ENCODE measurements around the gene WBP1. TPM values are rescaled to one million over a fixed set of nuclear protein-coding genes. Genes with fewer than 3 reads are reported as not detected.
"Not testable (repeated sequence)": the region's sequence is repeated elsewhere in the genome, so short reads cannot be mapped to it uniquely, and the experiment has no call there.

Gene WBP1
- total and polyA plus RNA-seq, 10 of the 15 experiments (the other 5 are each of a cell fraction or from before 2014, with no cell fraction given), result 4.2 to 76.8 (median 43.8) TPM

- Histone ChIP-seq H3K4me3 (no peak within 1 kb of the TSS), H3K4me2 (ENCODE audit: control insufficient read depth, insufficient read depth) (peak within 1 kb of the TSS; percentile 81), H3K79me2 (ENCODE audit: control insufficient read depth, insufficient read depth, low read length) (no peaks in the 10 kb centered on the region; the same call in 1 of the 2 replicates), H3K27me3 (replicated peaks in 1 of 2; ENCODE audit: control insufficient read depth in 2 of 2, insufficient read depth in 2 of 2, low read length in 1 of 2) (peaks cover 2 to 10% of the 10 kb centered on the region in 2 experiments; a peak in 3 of 4 replicates), H3K4me1 (ENCODE audit: control insufficient read depth, insufficient read depth, low read length) (peaks cover 20% of the 10 kb centered on the region), H3K27ac (ENCODE audit: control insufficient read depth, insufficient read depth) (no peak within 1 kb of the TSS), H3K36me3 (ENCODE audit: control insufficient read depth in 2 of 2, insufficient read depth in 2 of 2, low read length in 1 of 2) (no peaks in the 10 kb centered on the region), H2AFZ (ENCODE audit: control insufficient read depth, low read depth, low read length) (peak within 1 kb of the TSS; percentile 89), H3K9ac (ENCODE audit: control insufficient read depth, insufficient read depth, low read length) (peak within 1 kb of the TSS; percentile 62; the same call in 1 of the 2 replicates), H4K20me1 (ENCODE audit: control insufficient read depth, insufficient read depth) (no peaks in the 10 kb centered on the region), H3K9me3 (replicated peaks; ENCODE audit: control insufficient read depth, insufficient read depth, low read length) (no peaks in the 10 kb centered on the region)
- ChIA-PET SMC1A (ENCODE audit: uncharacterized antibody, unreplicated experiment) (interaction anchor here (0.9 to 2.0 kb wide), 4 partner anchors 13 to 16 kb away, joined by 3 to 9 read pairs (median 6); partner anchors contain the start of genes INO80B and WBP1), POLR2A (interaction anchor here (0.6 to 3.2 kb wide), 3 partner anchors 13 to 18 kb away, joined by 3 to 29 read pairs (median 16); partner anchors contain the start of genes INO80B and WBP1), RAD21 (ENCODE audit: unreplicated experiment) (no interaction called here), CTCF (interaction anchor here (0.7 to 1.7 kb wide), 3 partner anchors 13 to 114 kb away, joined by 3 to 6 read pairs (median 3); partner anchors contain the start of gene INO80B)
- intact Hi-C loops (cut with micrococcal nuclease; ENCODE audit: unreplicated experiment) (no loop called here), in situ Hi-C loops (cut with MboI) (no loop called here)
- no peak for DNase-seq (ENCODE audit: low read depth, low spot score)
- FAIRE-seq, result no peak
- WGBS (ENCODE audit: insufficient coverage, insufficient replicate concordance, low lambda C conversion rate, missing lambda C conversion rate), result 36% methylated on average over 75 of the region's 75 CpGs
- BruUV-seq (replicated peaks), result no TSS peak
- peak; percentile 27 for ATAC-seq
- TF ChIP-seq IKZF1 (conservative IDR thresholded peaks at IDR 0.05) (peak; percentile 56), GATAD2B (conservative IDR thresholded peaks at IDR 0.05; ENCODE audit: low read depth) (peak; percentile 49; the same call in 1 of the 2 replicates), EGR1 (IDR thresholded peaks at IDR 0.05; ENCODE audit: borderline replicate concordance in 1 of 2, low read depth in 2 of 2, low read length in 2 of 2) (0 out of 3 replicates have a peak, but pooled peaks of 1 of the 2 experiments have one; percentile 19), IKZF2 (IDR thresholded peaks at IDR 0.05) (no peak; a peak in 1 of 4 replicates), ZNF687 (IDR thresholded peaks at IDR 0.05) (peak; percentile 77; the same call in 1 of the 2 replicates), SMAD5 (IDR thresholded peaks at IDR 0.05; ENCODE audit: low read depth) (no peak)
Observed at GRCh38 chr2:74441690-74442482, 16.4 kb upstream of the WBP1 start, which contains the start of gene RTKN. RTKN (minus strand) TSS chr2:74441937; CDS start chr2:74441816, 121 bp downstream.

- 89% methylated on average over 16 of the region's 16 CpGs for WGBS (ENCODE audit: insufficient coverage, insufficient replicate concordance, low lambda C conversion rate, missing lambda C conversion rate)
- H3K9me3 ChIP-seq (replicated peaks; ENCODE audit: control insufficient read depth, insufficient read depth, low read length); BruUV-seq (replicated peaks); H3K27ac ChIP-seq (ENCODE audit: control insufficient read depth, insufficient read depth); ATAC-seq; FAIRE-seq; H3K9ac ChIP-seq (ENCODE audit: control insufficient read depth, insufficient read depth, low read length); intact Hi-C loops (cut with micrococcal nuclease; ENCODE audit: unreplicated experiment); in situ Hi-C loops (cut with MboI); H4K20me1 ChIP-seq (ENCODE audit: control insufficient read depth, insufficient read depth); RAD21 ChIA-PET (ENCODE audit: unreplicated experiment); H3K79me2 ChIP-seq (ENCODE audit: control insufficient read depth, insufficient read depth, low read length); H3K4me3 ChIP-seq; H3K27me3 ChIP-seq (replicated peaks in 1 of 2; ENCODE audit: control insufficient read depth in 2 of 2, insufficient read depth in 2 of 2, low read length in 1 of 2); H3K36me3 ChIP-seq (ENCODE audit: control insufficient read depth in 2 of 2, insufficient read depth in 2 of 2, low read length in 1 of 2); H2AFZ ChIP-seq (ENCODE audit: control insufficient read depth, low read depth, low read length); DNase-seq (ENCODE audit: low read depth, low spot score): not testable (repeated sequence)
- SMC1A ChIA-PET (ENCODE audit: uncharacterized antibody, unreplicated experiment), result interaction anchor here (0.9 to 2.0 kb wide), 2 partner anchors 12 to 15 kb away, joined by 4 to 7 read pairs; partner anchors contain the start of genes INO80B and WBP1
- Histone ChIP-seq H3K4me1 (ENCODE audit: control insufficient read depth, insufficient read depth, low read length) (peaks cover 15% of the 10 kb centered on the region), H3K4me2 (ENCODE audit: control insufficient read depth, insufficient read depth) (peak overlapping the region; percentile 81; the same call in 1 of the 2 replicates)
- POLR2A ChIA-PET, result interaction anchor here (0.6 to 3.1 kb wide), 2 partner anchors 12 to 18 kb away, joined by 3 to 16 read pairs; partner anchors contain the start of gene INO80B
- CTCF ChIA-PET, result interaction anchor here (0.7 to 1.7 kb wide), 3 partner anchors 12 to 115 kb away, joined by 3 to 6 read pairs (median 3); partner anchors contain the start of gene INO80B
Observed at GRCh38 chr2:74442483-74443297, 15.5 kb upstream of the WBP1 start.
